ENCODE results near the gene SLC25A22. TPM values are rescaled to one million over a fixed set of nuclear protein-coding genes. Genes with fewer than 3 reads are reported as not detected.

SLC25A22 gene
- total RNA-seq, 1 experiment from 2014 or later = 31.8 TPM

GRCh38 chr11:802018-802617 lies 4.0 kb upstream of the SLC25A22 start:
- no peak for DNase-seq
- intact Hi-C loops (cut with micrococcal nuclease; ENCODE audit: unreplicated experiment) = no loop called here
- ChIA-PET POLR2A (no interaction called here), CTCF (no interaction called here)
- Mint-ChIP-seq H3K9me3 (ENCODE audit: unreplicated experiment) (no peaks in the 10 kb centered on the region), H3K36me3 (ENCODE audit: insufficient read depth, unreplicated experiment) (peaks cover 31% of the 10 kb centered on the region), H3K4me1 (ENCODE audit: low read depth, unreplicated experiment) (no peaks in the 10 kb centered on the region), H3K4me3 (ENCODE audit: unreplicated experiment) (no peak overlapping the region), H3K27me3 (ENCODE audit: insufficient read depth, unreplicated experiment) (no peaks in the 10 kb centered on the region), H3K27ac (ENCODE audit: unreplicated experiment) (no peak overlapping the region)
- Histone ChIP-seq H3K4me3 (ENCODE audit: low read depth, low read length) (no peak overlapping the region), H3K27me3 (replicated peaks; ENCODE audit: control insufficient read depth, insufficient read depth, low read length) (no peaks in the 10 kb centered on the region), H3K4me1 (peaks cover 14% of the 10 kb centered on the region; the same call in 1 of the 2 replicates), H3K36me3 (ENCODE audit: control insufficient read depth, insufficient read depth, low read length) (no peaks in the 10 kb centered on the region), H3K9me3 (no peaks in the 10 kb centered on the region)
- no TSS peak for BruUV-seq (replicated peaks)
- TF ChIP-seq, protein P1, sequence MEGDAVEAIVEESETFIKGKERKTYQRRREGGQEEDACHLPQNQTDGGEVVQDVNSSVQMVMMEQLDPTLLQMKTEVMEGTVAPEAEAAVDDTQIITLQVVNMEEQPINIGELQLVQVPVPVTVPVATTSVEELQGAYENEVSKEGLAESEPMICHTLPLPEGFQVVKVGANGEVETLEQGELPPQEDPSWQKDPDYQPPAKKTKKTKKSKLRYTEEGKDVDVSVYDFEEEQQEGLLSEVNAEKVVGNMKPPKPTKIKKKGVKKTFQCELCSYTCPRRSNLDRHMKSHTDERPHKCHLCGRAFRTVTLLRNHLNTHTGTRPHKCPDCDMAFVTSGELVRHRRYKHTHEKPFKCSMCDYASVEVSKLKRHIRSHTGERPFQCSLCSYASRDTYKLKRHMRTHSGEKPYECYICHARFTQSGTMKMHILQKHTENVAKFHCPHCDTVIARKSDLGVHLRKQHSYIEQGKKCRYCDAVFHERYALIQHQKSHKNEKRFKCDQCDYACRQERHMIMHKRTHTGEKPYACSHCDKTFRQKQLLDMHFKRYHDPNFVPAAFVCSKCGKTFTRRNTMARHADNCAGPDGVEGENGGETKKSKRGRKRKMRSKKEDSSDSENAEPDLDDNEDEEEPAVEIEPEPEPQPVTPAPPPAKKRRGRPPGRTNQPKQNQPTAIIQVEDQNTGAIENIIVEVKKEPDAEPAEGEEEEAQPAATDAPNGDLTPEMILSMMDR (IDR thresholded peaks at IDR 0.05; ENCODE audit: insufficient read depth in 1 of 2, low read depth in 1 of 2, low read length in 1 of 2, severe bottlenecking in 1 of 2, unreplicated experiment in 1 of 2) = no peak

DNA sequence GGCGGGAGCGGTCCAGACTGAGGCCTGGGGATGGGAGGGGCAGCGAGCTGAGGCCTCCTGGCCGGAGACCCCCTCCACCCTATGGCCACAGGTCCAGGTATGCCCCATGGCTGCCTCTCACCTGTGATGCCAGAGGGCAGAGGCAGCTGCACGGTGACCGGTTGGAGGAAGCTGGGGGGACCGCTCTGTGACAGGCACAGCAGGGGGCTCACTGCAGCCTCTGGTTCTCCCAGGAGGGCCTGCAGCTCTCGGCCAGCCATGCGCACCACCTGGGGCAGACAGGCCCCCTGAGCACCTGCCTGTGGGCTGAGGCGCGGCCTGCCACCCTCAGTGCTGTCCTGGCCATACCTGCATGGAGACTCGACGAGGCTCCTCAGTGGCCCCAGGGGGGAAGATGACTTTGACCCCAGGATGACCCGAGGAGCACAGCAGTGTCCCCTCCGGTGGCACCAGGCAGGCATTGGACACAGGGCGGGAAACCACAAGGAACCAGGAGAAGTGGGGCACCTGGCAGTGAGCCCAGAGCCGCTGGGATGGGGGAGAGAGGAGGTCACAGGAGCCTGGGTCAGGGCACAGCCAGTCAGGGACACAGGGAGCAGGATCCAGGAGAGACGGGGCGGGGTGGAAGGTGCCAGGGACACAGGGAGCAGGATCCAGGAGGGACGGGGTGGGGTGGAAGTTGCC lies 3.2 kb upstream of the SLC25A22 start:
- no peaks in the 10 kb centered on the region for H3K9me3 Mint-ChIP-seq (ENCODE audit: unreplicated experiment)
- POLR2A ChIA-PET = no interaction called here
- H3K36me3 Mint-ChIP-seq (ENCODE audit: insufficient read depth, unreplicated experiment) = peaks cover 35% of the 10 kb centered on the region
- Histone ChIP-seq H3K36me3 (ENCODE audit: control insufficient read depth, insufficient read depth, low read length) (no peaks in the 10 kb centered on the region), H3K9me3 (no peaks in the 10 kb centered on the region), H3K4me3 (ENCODE audit: low read depth, low read length) (no peak overlapping the region), H3K4me1 (peaks cover 23% of the 10 kb centered on the region), H3K27me3 (replicated peaks; ENCODE audit: control insufficient read depth, insufficient read depth, low read length) (no peaks in the 10 kb centered on the region)
- no peak for DNase-seq
- CTCF ChIA-PET = no interaction called here
- intact Hi-C loops (cut with micrococcal nuclease; ENCODE audit: unreplicated experiment) = no loop called here
- H3K27ac Mint-ChIP-seq (ENCODE audit: unreplicated experiment) = no peak overlapping the region
- BruUV-seq (replicated peaks) = no TSS peak
- H3K4me1 Mint-ChIP-seq (ENCODE audit: low read depth, unreplicated experiment) = no peaks in the 10 kb centered on the region
- H3K27me3 Mint-ChIP-seq (ENCODE audit: insufficient read depth, unreplicated experiment) = no peaks in the 10 kb centered on the region
- TF ChIP-seq, protein P1 (IDR thresholded peaks at IDR 0.05; ENCODE audit: insufficient read depth in 1 of 2, low read depth in 1 of 2, low read length in 1 of 2, severe bottlenecking in 1 of 2, unreplicated experiment in 1 of 2) = no peak
- no peak overlapping the region for H3K4me3 Mint-ChIP-seq (ENCODE audit: unreplicated experiment)

- Mint-ChIP-seq H3K9me3 (ENCODE audit: unreplicated experiment) (no peaks in the 10 kb centered on the region), H3K27me3 (ENCODE audit: insufficient read depth, unreplicated experiment) (no peaks in the 10 kb centered on the region), H3K4me1 (ENCODE audit: low read depth, unreplicated experiment) (no peaks in the 10 kb centered on the region), H3K27ac (ENCODE audit: unreplicated experiment) (no peak overlapping the region), H3K4me3 (ENCODE audit: unreplicated experiment) (no peak overlapping the region), H3K36me3 (ENCODE audit: insufficient read depth, unreplicated experiment) (peaks cover 32% of the 10 kb centered on the region)
- Histone ChIP-seq H3K9me3 (no peaks in the 10 kb centered on the region), H3K4me1 (peaks cover 20% of the 10 kb centered on the region), H3K27me3 (replicated peaks; ENCODE audit: control insufficient read depth, insufficient read depth, low read length) (no peaks in the 10 kb centered on the region), H3K4me3 (ENCODE audit: low read depth, low read length) (no peak overlapping the region), H3K36me3 (ENCODE audit: control insufficient read depth, insufficient read depth, low read length) (no peaks in the 10 kb centered on the region)
- TF ChIP-seq, protein P1 (IDR thresholded peaks at IDR 0.05; ENCODE audit: insufficient read depth in 1 of 2, low read depth in 1 of 2, low read length in 1 of 2, severe bottlenecking in 1 of 2, unreplicated experiment in 1 of 2) = no peak
- ChIA-PET POLR2A (no interaction called here), CTCF (no interaction called here)
- intact Hi-C loops (cut with micrococcal nuclease; ENCODE audit: unreplicated experiment) = no loop called here
- DNase-seq = no peak
- no TSS peak for BruUV-seq (replicated peaks)
Observed at GRCh38 chr11:800473-800872, 2.4 kb upstream of the SLC25A22 start.
